Measurements from ENCODE around the gene SDCBP2.

DNA sequence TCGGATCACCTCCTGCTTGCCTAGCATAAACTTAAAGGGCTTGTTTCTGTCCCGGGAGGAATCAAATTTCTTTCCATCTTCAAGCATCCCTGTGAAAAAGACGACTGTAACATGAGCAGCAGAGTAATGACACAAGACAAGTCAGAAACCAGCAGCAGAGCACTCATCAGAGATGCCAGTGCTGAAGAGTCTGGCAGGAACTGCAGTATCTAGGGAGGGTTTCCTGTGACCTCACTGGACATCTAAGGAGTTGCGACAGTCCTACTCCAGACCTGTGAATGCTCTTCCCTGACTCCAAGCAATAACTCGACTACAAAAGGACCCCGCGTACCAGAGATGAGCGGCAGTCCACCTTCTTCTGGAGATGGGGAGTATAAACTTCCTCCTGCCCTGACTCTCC lies 46.6 kb upstream of the SDCBP2 start:
- TF ChIP-seq USF2 (IDR thresholded peaks at IDR 0.05; ENCODE audit: low read length) (no peak), FOSL1 (IDR thresholded peaks at IDR 0.05; ENCODE audit: insufficient read depth, low read depth, low read length) (no peak), POLR2A (IDR thresholded peaks at IDR 0.05; ENCODE audit: control extremely low read depth in 1 of 2, low read depth in 2 of 2, low read length in 2 of 2) (no peak), GABPA (IDR thresholded peaks at IDR 0.05; ENCODE audit: borderline replicate concordance, insufficient read depth, low read length) (no peak), BCL11A (IDR thresholded peaks at IDR 0.05; ENCODE audit: low read depth in 2 of 2, low read length in 2 of 2) (no peak), HDAC2 (IDR thresholded peaks at IDR 0.05; ENCODE audit: borderline replicate concordance in 1 of 2, low read depth in 2 of 2, low read length in 2 of 2) (no peak), EZH2 (IDR thresholded peaks at IDR 0.05; ENCODE audit: low read depth, low read length, severe bottlenecking) (no peak)
- TF ChIP-seq, protein P1, sequence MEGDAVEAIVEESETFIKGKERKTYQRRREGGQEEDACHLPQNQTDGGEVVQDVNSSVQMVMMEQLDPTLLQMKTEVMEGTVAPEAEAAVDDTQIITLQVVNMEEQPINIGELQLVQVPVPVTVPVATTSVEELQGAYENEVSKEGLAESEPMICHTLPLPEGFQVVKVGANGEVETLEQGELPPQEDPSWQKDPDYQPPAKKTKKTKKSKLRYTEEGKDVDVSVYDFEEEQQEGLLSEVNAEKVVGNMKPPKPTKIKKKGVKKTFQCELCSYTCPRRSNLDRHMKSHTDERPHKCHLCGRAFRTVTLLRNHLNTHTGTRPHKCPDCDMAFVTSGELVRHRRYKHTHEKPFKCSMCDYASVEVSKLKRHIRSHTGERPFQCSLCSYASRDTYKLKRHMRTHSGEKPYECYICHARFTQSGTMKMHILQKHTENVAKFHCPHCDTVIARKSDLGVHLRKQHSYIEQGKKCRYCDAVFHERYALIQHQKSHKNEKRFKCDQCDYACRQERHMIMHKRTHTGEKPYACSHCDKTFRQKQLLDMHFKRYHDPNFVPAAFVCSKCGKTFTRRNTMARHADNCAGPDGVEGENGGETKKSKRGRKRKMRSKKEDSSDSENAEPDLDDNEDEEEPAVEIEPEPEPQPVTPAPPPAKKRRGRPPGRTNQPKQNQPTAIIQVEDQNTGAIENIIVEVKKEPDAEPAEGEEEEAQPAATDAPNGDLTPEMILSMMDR (IDR thresholded peaks at IDR 0.05; ENCODE audit: control extremely low read depth in 1 of 3, insufficient read depth in 1 of 3, low read depth in 1 of 3, low read length in 3 of 3): no peak

Measured in H1 (cell line).